Measurements from ENCODE around the gene ZNF174. TPM values are rescaled to one million over a fixed set of nuclear protein-coding genes. Genes with fewer than 3 reads are reported as not detected.
A peak's percentile ranks its signal among the peaks of the same experiment; 100 is the strongest.

The ZNF174 gene
- total RNA-seq, 1 experiment from 2014 or later = 9.5 TPM

- ChIA-PET POLR2A (ENCODE audit: unreplicated experiment) (no interaction called here), CTCF (no interaction called here)
- Histone ChIP-seq H3K27ac (ENCODE audit: low read length) (no peak overlapping the region), H3K4me2 (ENCODE audit: low read length) (peak overlapping the region; percentile 98), H4K20me1 (ENCODE audit: low read length) (peaks cover 8% of the 10 kb centered on the region), H3K36me3 (ENCODE audit: low read depth, low read length) (no peaks in the 10 kb centered on the region), H3K9ac (ENCODE audit: low read length) (peak overlapping the region; percentile 90), H3K79me2 (ENCODE audit: low read length) (peaks cover 57% of the 10 kb centered on the region), H3K4me3 (ENCODE audit: low read length) (peak overlapping the region; percentile 93), H3K4me1 (ENCODE audit: insufficient read depth, low read length) (peaks cover 23% of the 10 kb centered on the region), H3F3A (ENCODE audit: low read length, unreplicated experiment) (no peaks in the 10 kb centered on the region), H3K27me3 (ENCODE audit: low read length) (no peaks in the 10 kb centered on the region), H2AFZ (ENCODE audit: low read length) (peak overlapping the region; percentile 60), H3K9me2 (replicated peaks; ENCODE audit: low read length) (no peaks in the 10 kb centered on the region), H3K9me3 (ENCODE audit: low read length) (no peaks in the 10 kb centered on the region)
- BruUV-seq (replicated peaks) = no TSS peak
- ATAC-seq (peak; percentile 12), DNase-seq (peak; percentile 11)
- TF ChIP-seq CTCF (conservative IDR thresholded peaks at IDR 0.05; ENCODE audit: low read depth, low read length) = no peak
- no peak for TF ChIP-seq EZH2 (IDR thresholded peaks at IDR 0.05; ENCODE audit: low read length, unreplicated experiment)
- TF ChIP-seq EZH2phosphoT487 (IDR thresholded peaks at IDR 0.05; ENCODE audit: borderline replicate concordance, low read length) = no peak
- intact Hi-C loops (cut with micrococcal nuclease) = loop anchor here (2.0 kb wide), 1 partner anchor 58 kb away; the partner anchor contains the start of genes ZNF174 and ZSCAN32
Observed at GRCh38 chr16:3458278-3458851, 57.4 kb downstream of the ZNF174 start.

GRCh38 chr16:3458852-3459361, 57.9 kb downstream of the ZNF174 start:
- Histone ChIP-seq H4K20me1 (ENCODE audit: low read length) (peaks cover 8% of the 10 kb centered on the region), H3K27me3 (ENCODE audit: low read length) (no peaks in the 10 kb centered on the region), H3K27ac (ENCODE audit: low read length) (no peak overlapping the region), H3K4me1 (ENCODE audit: insufficient read depth, low read length) (peaks cover 23% of the 10 kb centered on the region), H3K36me3 (ENCODE audit: low read depth, low read length) (no peaks in the 10 kb centered on the region), H3K4me2 (ENCODE audit: low read length) (peak overlapping the region; percentile 98), H3F3A (ENCODE audit: low read length, unreplicated experiment) (no peaks in the 10 kb centered on the region), H3K79me2 (ENCODE audit: low read length) (peaks cover 62% of the 10 kb centered on the region), H2AFZ (ENCODE audit: low read length) (peak overlapping the region; percentile 60), H3K4me3 (ENCODE audit: low read length) (peak overlapping the region; percentile 93), H3K9ac (ENCODE audit: low read length) (peak overlapping the region; percentile 90), H3K9me2 (replicated peaks; ENCODE audit: low read length) (no peaks in the 10 kb centered on the region), H3K9me3 (ENCODE audit: low read length) (no peaks in the 10 kb centered on the region)
- BruUV-seq (replicated peaks) = no TSS peak
- peak; percentile 17 for DNase-seq
- ATAC-seq = no peak
- TF ChIP-seq EZH2 (IDR thresholded peaks at IDR 0.05; ENCODE audit: low read length, unreplicated experiment) (no peak), EZH2phosphoT487 (IDR thresholded peaks at IDR 0.05; ENCODE audit: borderline replicate concordance, low read length) (no peak)
- intact Hi-C loops (cut with micrococcal nuclease) = loop anchor here (2.0 kb wide), 1 partner anchor 58 kb away; the partner anchor contains the start of genes ZNF174 and ZSCAN32
- POLR2A ChIA-PET (ENCODE audit: unreplicated experiment) = no interaction called here
- CTCF ChIA-PET = no interaction called here

Other genes starting within 250 kb of the ZNF174 start
- gene OR1F1, start 213.0 kb upstream of the ZNF174 start, total RNA-seq (2014; rRNA removed) = not detected in 2 replicates
- 4.7 and 5.0 TPM in 2 replicates for gene ZNF200, start 166.1 kb upstream of the ZNF174 start, total RNA-seq (2014; rRNA removed)
- gene MEFV, start 144.6 kb upstream of the ZNF174 start, total RNA-seq (2014; rRNA removed) = 0.04 TPM in 1 of 2 replicates, not detected in the other
- 52.2 and 68.7 TPM in 2 replicates for gene ZNF263, start 117.7 kb upstream of the ZNF174 start, total RNA-seq (2014; rRNA removed)
- 4.4 and 5.5 TPM in 2 replicates for gene TIGD7, start 95.8 kb upstream of the ZNF174 start, total RNA-seq (2014; rRNA removed)
- gene ZNF75A, start 95.7 kb upstream of the ZNF174 start, total RNA-seq (2014; rRNA removed) = 15.9 and 20.1 TPM in 2 replicates
- not detected in 2 replicates for gene OR2C1, start 45.3 kb upstream of the ZNF174 start, total RNA-seq (2014; rRNA removed)
- 5.9 and 7.5 TPM in 2 replicates for gene ZSCAN32, start 211 bp upstream of the ZNF174 start, total RNA-seq (2014; rRNA removed)
- not detected in 2 replicates for gene ZNF597, start 42.3 kb downstream of the ZNF174 start, total RNA-seq (2014; rRNA removed)
- 7.6 and 9.3 TPM in 2 replicates for gene NAA60, start 42.5 kb downstream of the ZNF174 start, total RNA-seq (2014; rRNA removed)
- not detected in 2 replicates for gene C16orf90, start 94.3 kb downstream of the ZNF174 start, total RNA-seq (2014; rRNA removed)
- gene CLUAP1, start 99.8 kb downstream of the ZNF174 start, total RNA-seq (2014; rRNA removed) = 6.2 and 7.9 TPM in 2 replicates
- gene NLRC3, start 176.2 kb downstream of the ZNF174 start, total RNA-seq (2014; rRNA removed) = not detected in 2 replicates
- gene SLX4, start 210.4 kb downstream of the ZNF174 start, total RNA-seq (2014; rRNA removed) = 5.1 and 5.9 TPM in 2 replicates

Data from PC-3 (cell line).